GM18499 (cell line): ENCODE data around the gene INTS3.
"Not testable (repeated sequence)": the region's sequence is repeated elsewhere in the genome, so short reads cannot be mapped to it uniquely, and the experiment has no call there.

Source experiments
- ATAC-seq: cut with Tn5 transposase; IDR thresholded peaks from one replicate; pipeline ENCODE4 v1.9.1; 2021; ENCODE audit warnings: moderate number of reproducible peaks; ENCODE audit not compliant: insufficient read depth, unreplicated experiment

The INTS3 gene

DNA sequence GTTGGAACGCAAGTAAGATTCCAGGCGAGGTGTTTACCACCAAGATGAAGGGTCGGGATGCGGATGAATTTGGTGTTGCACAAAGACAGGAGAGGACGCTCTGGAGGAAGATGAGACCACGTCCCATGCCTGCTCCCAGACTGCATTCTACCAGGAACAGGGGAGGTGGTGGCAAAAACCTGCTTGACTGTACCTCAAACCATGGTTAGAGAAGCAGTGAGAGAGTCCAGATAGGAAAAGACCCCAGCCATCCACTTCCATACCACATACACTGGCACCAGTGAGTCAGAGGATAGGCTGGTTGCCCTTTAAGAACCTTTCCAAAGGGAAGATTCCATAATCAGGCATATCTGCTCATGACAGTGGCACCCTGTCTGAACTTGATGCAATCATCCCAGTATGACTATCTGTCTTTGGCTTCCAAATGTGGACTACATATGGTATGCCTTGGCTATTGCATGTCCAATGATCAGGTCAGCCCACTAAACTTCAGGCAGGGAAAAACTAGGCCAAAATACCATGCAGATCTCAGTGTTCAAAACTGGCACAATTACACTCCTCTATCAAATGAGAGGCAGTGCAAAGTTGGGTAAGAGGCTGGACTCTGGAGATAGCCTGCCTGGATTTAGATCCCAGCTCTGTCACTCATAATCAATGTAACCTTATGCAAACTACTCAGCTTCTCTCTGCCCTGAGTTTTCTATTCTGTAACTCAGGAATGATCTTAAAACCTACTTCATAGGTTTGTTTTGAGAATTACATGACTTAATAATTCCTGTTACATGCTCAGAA, 28.7 kb upstream of the INTS3 start:
- ATAC-seq: no peak

DNA sequence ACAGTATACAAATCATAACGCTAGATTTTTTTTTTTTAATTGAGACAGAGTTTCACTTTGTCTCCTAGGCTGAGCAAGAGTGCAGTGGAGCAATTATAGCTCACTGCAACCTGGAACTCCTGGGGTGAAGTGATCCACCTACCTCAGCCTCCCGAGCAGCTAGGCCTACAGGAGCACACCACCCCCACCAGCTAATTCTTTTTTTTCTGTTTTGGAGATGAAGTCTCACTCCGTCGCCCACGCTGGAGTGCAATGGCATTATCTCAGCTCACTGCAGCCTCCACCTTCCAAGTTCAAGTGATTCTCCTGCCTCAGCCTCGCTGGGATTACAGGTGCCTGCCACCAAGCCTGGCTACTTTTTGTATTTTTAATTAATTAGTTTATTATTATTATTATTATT, 28.1 kb upstream of the INTS3 start:
- ATAC-seq: no peak

- no peak for ATAC-seq
Measured at GRCh38 chr1:153705484-153705883, 22.4 kb upstream of the INTS3 start.

DNA sequence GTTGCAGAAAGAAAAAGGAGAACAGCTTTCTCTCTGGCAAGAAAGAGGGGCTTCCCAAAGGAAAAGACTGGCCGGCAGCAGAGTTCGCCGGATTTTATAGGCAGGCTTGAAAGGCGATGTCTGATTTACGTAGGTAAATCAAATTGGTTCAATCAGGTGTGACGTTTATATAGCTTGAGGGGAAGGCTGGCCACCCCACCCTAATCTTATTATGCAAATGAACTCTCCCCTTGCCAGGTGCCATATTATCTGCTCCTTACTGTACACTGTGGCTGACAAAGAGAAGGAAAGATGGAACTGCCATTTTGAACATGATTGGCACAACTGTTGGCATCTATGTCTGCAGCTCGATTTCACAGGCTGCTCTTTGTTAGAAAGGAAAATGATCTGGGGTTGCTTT, 16.8 kb upstream of the INTS3 start:
- ATAC-seq: no peak

GRCh38 chr1:153716211-153716610, 11.6 kb upstream of the INTS3 start:
- ATAC-seq: not testable (repeated sequence)

GRCh38 chr1:153717330-153717729, 10.5 kb upstream of the INTS3 start:
- ATAC-seq: no peak

DNA sequence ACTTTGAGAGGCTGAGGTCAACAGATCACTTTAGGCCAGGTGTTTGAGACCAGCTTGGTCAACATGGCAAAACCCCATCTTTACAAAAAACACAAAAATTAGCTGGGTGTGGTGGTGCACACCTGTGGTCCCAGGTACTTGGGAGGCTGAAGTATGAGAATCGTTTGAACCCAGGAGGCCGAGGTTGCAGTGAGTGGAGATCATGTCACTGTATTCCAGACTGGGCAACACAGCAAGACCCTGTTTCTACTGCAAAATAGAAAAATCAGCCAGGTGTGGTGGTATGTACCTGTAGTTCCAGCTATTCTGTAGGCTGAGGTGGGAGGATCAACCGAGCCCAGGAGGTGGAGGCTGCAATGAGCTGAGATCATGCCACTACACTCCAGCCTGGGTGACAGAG, 4.2 kb upstream of the INTS3 start:
- ATAC-seq: no peak

- ATAC-seq: not testable (repeated sequence)
Measured at GRCh38 chr1:153724634-153725033, 3.2 kb upstream of the INTS3 start.

DNA sequence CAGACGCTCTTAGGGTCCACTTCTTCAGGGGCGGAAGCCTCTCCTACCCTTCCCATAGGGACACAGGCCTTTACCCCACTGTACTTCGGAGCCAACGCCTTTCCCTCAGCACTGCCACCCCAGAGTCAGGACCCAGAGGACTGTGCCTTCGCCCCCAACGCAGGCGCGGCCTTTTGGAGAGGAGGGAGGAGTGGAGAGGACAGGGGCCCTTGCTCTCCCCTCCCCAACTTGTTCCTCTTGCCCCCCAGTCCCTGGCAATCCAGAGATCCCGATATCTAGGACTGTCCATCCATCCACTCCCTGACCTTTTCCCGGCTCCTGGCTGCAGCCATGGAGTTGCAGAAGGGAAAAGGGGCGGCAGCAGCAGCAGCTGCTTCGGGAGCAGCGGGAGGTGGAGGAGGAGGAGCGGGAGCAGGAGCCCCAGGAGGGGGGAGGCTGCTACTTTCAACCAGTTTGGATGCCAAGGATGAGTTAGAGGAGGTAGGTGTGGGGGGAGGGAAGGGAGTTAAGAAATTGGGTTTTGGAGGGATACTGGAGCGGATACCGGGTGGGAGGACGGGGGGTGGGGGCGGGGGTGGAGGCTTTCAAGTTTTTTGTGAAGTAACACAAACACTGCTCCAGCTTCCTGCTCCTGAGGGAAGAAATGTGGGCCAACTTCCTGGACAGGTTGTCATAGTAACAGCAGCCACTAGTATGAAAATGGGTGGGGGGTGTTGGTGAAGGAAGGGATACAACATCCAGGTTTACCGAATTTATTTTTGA, 636 bp downstream of the INTS3 start:
- ATAC-seq: no peak

- ATAC-seq: no peak
Measured at GRCh38 chr1:153730468-153730988, 2.7 kb downstream of the INTS3 start.

DNA sequence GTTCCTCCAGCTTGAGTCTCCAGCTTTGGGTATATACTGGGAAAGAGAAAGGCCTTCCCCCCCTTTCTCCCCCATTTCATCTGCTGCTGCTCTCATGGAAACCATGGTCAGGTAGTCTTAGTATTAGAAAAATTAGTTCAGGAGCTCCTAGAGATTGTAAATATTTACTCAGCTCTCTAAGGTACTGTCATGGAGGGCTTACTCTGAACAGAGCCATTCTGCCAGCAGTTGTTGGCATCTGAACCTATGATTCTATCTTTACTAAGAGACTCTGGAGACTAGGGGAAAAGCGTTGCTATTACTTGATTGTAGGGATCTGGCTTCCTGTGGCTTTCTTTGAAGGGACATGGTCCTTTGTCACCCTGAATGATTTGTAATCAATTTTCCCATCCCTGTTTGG, 6.1 kb downstream of the INTS3 start:
- ATAC-seq: no peak

DNA sequence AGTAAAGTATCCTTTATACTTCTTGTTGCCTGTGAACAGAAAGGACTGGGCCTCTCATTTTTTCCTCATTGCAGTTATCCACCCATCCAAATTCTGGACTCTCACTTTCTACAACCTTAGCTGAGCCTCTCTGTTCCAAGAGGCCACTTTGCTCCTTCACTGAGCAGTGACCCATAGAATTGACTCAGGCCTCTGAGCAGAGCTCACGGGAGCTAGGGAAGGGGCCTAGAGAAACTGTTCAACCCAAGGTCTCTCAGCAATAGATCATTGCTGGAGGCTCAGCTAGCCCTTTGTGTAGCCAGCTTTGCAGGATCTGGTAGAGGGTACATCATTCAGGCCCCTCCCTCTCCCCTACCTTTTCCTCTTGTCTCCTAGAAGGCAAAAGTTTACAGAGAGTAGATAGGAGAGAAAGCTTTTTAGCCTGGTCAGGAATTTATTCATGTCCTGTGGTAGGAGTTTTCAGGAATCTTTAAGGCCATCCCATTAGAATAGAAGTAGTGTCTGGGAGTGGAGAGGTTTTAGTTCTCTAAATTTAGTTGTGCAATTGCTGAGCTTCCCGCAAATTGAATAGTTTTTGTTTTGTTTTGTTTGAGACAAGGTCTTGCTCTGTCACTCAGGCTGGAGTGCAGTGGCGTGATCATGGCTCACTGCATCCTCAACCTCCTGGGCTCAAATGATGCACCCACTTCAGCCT, 6.7 kb downstream of the INTS3 start:
- ATAC-seq: no peak

DNA sequence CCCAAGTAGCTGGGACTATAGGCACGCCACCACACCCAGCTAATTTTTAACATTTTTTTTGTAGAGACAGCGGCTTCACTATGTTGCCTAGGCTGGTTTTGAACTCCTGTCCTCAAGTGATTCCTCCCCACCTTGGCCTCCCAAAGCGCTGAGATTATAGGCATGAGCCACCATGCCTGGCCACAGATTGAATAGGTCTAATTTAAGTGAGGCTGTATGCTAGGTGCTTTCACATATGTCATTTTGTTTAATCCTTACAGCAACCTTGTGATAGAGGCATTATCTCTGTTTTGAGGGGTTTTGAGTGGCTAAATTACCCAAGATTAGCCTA, 7.2 kb downstream of the INTS3 start:
- no peak for ATAC-seq

DNA sequence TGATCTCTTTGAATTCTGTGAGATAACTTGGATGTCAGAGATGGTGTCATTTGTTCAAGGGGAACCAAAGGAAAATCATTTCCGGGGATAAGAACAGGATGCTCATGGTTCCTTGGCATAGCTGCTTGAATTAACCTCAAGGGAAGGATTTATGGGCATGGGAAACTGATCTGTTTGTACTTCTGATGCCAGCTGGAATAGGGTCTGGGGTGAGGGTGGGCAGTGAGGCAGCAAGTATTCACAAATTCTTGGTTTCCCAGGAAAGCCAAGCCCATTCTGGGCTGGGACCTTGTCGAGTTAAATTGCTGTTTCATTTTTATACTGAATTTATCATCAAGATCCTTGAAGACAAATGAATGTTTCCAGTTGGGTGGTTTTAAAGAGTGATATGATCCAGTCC, 14.1 kb downstream of the INTS3 start:
- ATAC-seq: no peak

GRCh38 chr1:153742411-153743142, 14.7 kb downstream of the INTS3 start:
- no peak for ATAC-seq

DNA sequence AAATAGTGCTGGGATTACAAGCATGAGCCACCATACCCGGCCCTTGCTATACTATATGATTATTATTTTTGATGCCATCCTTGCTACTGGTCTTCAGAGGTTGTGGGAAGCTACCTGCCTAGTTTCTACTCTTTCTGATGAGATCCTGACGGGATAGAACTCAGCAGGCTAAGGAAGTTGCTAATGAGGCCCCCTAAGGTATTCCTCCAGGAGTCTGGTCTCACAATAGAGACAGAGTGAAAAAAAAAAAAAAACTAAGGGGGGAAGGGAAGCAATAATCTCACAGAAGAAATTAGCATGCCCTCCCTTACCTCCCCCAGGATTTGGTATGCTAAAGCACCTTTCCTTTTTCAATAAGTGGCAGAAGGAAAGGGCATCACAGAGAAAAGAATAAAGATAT, 17.6 kb downstream of the INTS3 start:
- no peak for ATAC-seq

DNA sequence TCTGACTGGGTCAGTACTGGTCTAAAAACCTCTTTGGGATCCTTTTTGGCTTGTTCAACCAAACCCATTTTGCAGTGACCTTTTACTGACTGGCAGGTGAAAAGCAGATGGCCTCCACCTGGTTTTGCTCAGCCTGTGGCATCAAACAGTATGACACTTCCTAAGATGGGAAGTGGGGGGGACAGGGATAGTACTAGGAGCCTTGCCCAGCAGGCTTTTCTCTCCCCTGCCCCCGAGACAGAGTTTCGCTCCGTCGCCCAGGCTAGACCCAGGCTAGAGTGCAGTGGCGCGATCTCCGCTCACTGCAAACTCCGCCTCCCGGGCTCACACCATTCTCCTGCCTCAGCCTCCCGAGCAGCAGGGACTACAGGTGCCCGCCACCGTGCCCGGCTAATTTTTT, 18.3 kb downstream of the INTS3 start:
- no peak for ATAC-seq

DNA sequence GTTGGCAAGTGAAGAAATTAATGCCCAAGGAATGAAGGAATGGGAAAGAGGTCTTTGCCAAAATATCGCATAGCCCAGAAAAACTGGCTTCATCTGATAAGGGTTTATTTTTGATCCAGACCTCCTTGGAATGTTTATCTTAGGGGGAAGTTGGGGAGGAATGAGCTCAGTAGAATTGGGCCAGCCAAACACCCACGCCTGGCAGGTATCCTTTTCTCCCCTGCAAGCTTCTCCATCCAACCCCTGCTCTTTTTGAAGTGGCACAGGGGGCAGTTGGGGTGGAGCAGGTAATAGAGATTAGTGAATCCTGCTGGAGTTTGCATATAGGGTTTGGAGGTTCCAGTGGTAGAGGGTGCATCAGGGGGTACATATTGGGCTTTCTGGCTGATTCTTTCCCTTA, 21.1 kb downstream of the INTS3 start:
- ATAC-seq: no peak

- ATAC-seq: no peak
Measured at GRCh38 chr1:153749408-153750005, 21.7 kb downstream of the INTS3 start.
